Measurements from ENCODE around the gene FAF1. TPM values are rescaled to one million over a fixed set of nuclear protein-coding genes. Genes with fewer than 3 reads are reported as not detected.

FAF1 gene
- total and polyA plus RNA-seq, 2 of the 8 experiments (the other 6 are each of a cell fraction or from before 2014, with no cell fraction given): 10.8 to 65.9 TPM

GRCh38 chr1:50700621-50701020 is 259.4 kb downstream of the FAF1 start:
- no peaks in the 10 kb centered on the region for H3K9me3 ChIP-seq (ENCODE audit: insufficient read depth in 2 of 2, low read depth in 1 of 2, low read length in 1 of 2)
- H3K23ac ChIP-seq (ENCODE audit: insufficient read length): no peak overlapping the region
- H4K20me1 ChIP-seq (replicated peaks in 1 of 2; ENCODE audit: control insufficient read depth in 1 of 2, insufficient read depth in 2 of 2, low read length in 2 of 2): no peaks in the 10 kb centered on the region
- no peak overlapping the region for H2BK5ac ChIP-seq (ENCODE audit: low read depth, low read length)
- no peak overlapping the region for H3K14ac ChIP-seq (ENCODE audit: insufficient read length)
- ChIA-PET CTCF (ENCODE audit: partially characterized antibody) (interaction anchor here (1.6 to 7.9 kb wide), 3 partner anchors 10 to 79 kb away, joined by 3 to 87 read pairs (median 7); no protein-coding TSS in a partner anchor), POLR2A (ENCODE audit: partially characterized antibody) (interaction anchor here (1.1 to 1.6 kb wide), 4 partner anchors 24 to 83 kb away, joined by 3 to 6 read pairs (median 4); no protein-coding TSS in a partner anchor)
- no peak overlapping the region for H3K18ac ChIP-seq (ENCODE audit: extremely low read depth, low read length)
- H3K4me2 ChIP-seq (ENCODE audit: insufficient read depth in 1 of 2, low read depth in 2 of 2, low read length in 2 of 2): peak overlapping the region; percentile 55 to 56; a peak in 3 of 4 replicates
- H4K8ac ChIP-seq (ENCODE audit: extremely low read depth, insufficient read depth, low read length): no peak overlapping the region
- H3K36me3 ChIP-seq (ENCODE audit: control insufficient read depth in 2 of 4, insufficient read depth in 4 of 4, low read length in 3 of 4): no peaks in the 10 kb centered on the region
- H3K27me3 ChIP-seq (replicated peaks in 1 of 4; ENCODE audit: control insufficient read depth in 3 of 4, extremely low read depth in 1 of 4, insufficient read depth in 3 of 4, low read length in 3 of 4): no peaks in the 10 kb centered on the region
- no peak overlapping the region for H2BK20ac ChIP-seq (ENCODE audit: low read length)
- no peak overlapping the region for H2BK12ac ChIP-seq (ENCODE audit: low read depth, low read length)
- H2BK15ac ChIP-seq (ENCODE audit: low read length): no peak overlapping the region
- no peak overlapping the region for H3K9ac ChIP-seq (replicated peaks in 1 of 4; ENCODE audit: extremely low read depth in 1 of 4, low read depth in 3 of 4, low read length in 3 of 4)
- DNase-seq (ENCODE audit: low read depth in 1 of 2, low spot score in 2 of 2) (no peak), FAIRE-seq (no peak)
- no peaks in the 10 kb centered on the region for H3K79me1 ChIP-seq (ENCODE audit: low read depth, low read length)
- no peak overlapping the region for H2BK120ac ChIP-seq (replicated peaks; ENCODE audit: low read depth, low read length)
- no peak overlapping the region for H2AK5ac ChIP-seq (ENCODE audit: low read depth, low read length)
- H3K79me2 ChIP-seq (ENCODE audit: control insufficient read depth in 1 of 2, insufficient read depth in 2 of 2, low read length in 2 of 2): no peaks in the 10 kb centered on the region
- H3K27ac ChIP-seq (ENCODE audit: low read depth, low read length): no peak overlapping the region
- peak overlapping the region; percentile 48 for H4K5ac ChIP-seq (ENCODE audit: insufficient read length, low read depth, low read length)
- no peak overlapping the region for H3K56ac ChIP-seq (replicated peaks; ENCODE audit: insufficient read length, low read depth, low read length)
- no peak overlapping the region for H3K4ac ChIP-seq (replicated peaks; ENCODE audit: insufficient read length, low read depth, low read length)
- 2% methylated on average over 2 of the region's 2 CpGs; no CpG with 5 or more reads in 1 of the 2 experiments for WGBS, 2 experiments (ENCODE audit: extremely low coverage in 1 of 2, insufficient coverage in 1 of 2, insufficient read length in 1 of 2, insufficient replicate concordance in 2 of 2, low coverage in 1 of 2, low lambda C conversion rate in 2 of 2, missing lambda C conversion rate in 1 of 2)
- peak overlapping the region in 1 of 4 experiments; percentile 49; a peak in 1 of 8 replicates for H3K4me3 ChIP-seq (ENCODE audit: extremely low read depth in 1 of 4, insufficient read depth in 2 of 4, low read depth in 3 of 4, low read length in 4 of 4)
- H3K4me1 ChIP-seq (replicated peaks in 1 of 4; ENCODE audit: control insufficient read depth in 3 of 4, insufficient read depth in 4 of 4, low read length in 3 of 4): peaks cover 0 to 34% (median 5%) of the 10 kb centered on the region in 4 experiments; a peak in 4 of 7 replicates
- H2AFZ ChIP-seq (ENCODE audit: low read length): no peak overlapping the region
- H4K91ac ChIP-seq (replicated peaks; ENCODE audit: insufficient read length, low read length): no peak overlapping the region
- H3K23me2 ChIP-seq (ENCODE audit: low read depth, low read length): no peaks in the 10 kb centered on the region
- TF ChIP-seq TBP (IDR thresholded peaks at IDR 0.05; ENCODE audit: low read depth, low read length): no peak
- no peak for TF ChIP-seq ASH2L (IDR thresholded peaks at IDR 0.05; ENCODE audit: low read length)
- TF ChIP-seq CHD1 (IDR thresholded peaks at IDR 0.05; ENCODE audit: low read depth, low read length): no peak
- TF ChIP-seq BRCA1 (IDR thresholded peaks at IDR 0.05; ENCODE audit: low read depth, low read length): no peak
- no peak for TF ChIP-seq EGR1 (IDR thresholded peaks at IDR 0.05; ENCODE audit: borderline replicate concordance, low read depth, low read length)
- TF ChIP-seq RNF2 (IDR thresholded peaks at IDR 0.05; ENCODE audit: borderline replicate concordance, low read depth, low read length, missing control alignments, poor library complexity, severe bottlenecking): no peak
- TF ChIP-seq FOSL1 (IDR thresholded peaks at IDR 0.05; ENCODE audit: insufficient read depth, low read depth, low read length): no peak
- no peak for TF ChIP-seq BCL11A (IDR thresholded peaks at IDR 0.05; ENCODE audit: low read depth in 2 of 2, low read length in 2 of 2)
- no peak for TF ChIP-seq E2F6 (IDR thresholded peaks at IDR 0.05)
- no peak for TF ChIP-seq MAFK (IDR thresholded peaks at IDR 0.05; ENCODE audit: low read depth, low read length)
- no peak for TF ChIP-seq SIN3A (conservative IDR thresholded peaks at IDR 0.05 in 1 of 2, IDR thresholded peaks at IDR 0.05 in 1 of 2; ENCODE audit: low read depth in 1 of 2, low read length in 2 of 2)
- TF ChIP-seq POLR2AphosphoS5 (IDR thresholded peaks at IDR 0.05; ENCODE audit: low read depth, low read length): no peak
- TF ChIP-seq SIX5 (IDR thresholded peaks at IDR 0.05; ENCODE audit: low read depth, low read length): no peak

All from H1 (cell line).